Stimulated activated CD8-positive, alpha-beta memory T cell treated with anti-CD3 and anti-CD28 coated beads, Interleukin-4, amount 100 ng/mL, for 48 hours (primary cell): ENCODE measurements around the gene TBC1D8.

ENCODE experiments used
- DNase-seq: peaks from one replicate; pipeline ENCODE4 v3.0.0-alpha.2; 2020

The TBC1D8 gene

DNA sequence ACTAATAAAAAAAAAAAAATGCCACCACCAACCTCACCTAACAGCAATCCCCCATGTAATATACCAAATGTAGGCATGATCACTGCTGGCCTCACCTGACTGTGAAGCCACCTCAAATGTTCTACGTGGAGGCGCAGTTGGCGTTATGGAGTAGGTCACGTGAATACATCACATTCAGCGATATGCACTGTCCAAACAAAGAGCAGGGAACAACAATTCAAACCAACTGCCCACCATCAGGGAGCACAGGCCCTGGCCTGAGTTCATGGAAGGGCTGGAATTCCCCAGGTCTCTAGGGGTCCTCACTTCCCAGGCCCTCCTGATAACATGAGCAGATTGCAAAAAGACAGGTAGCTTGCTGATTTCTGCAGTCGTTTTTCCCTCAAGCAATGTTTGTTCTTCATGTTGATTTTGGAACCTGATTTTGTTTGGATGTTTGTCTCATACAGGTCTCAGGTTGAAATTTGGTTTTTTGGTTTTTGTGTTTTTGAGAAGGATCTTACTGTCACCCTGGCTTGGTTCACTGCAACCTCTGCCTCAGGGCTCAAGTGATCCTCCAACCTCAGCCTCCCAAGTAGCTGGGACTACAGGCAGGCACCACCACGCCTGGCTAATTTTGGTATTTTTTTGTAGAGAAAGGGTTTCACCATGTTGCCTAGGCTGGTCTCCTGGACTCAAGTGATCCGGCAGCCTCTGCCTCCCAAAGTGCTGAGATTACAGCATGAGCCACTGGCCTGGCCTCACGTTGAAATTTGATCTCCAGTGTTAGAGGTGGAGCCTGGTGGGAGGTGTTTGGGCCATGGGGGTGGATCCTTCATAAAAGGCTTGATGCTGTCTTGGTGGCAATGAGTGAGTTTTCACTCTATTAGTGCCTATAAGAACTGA lies 15.5 kb downstream of the TBC1D8 start:
- no peak for DNase-seq

DNA sequence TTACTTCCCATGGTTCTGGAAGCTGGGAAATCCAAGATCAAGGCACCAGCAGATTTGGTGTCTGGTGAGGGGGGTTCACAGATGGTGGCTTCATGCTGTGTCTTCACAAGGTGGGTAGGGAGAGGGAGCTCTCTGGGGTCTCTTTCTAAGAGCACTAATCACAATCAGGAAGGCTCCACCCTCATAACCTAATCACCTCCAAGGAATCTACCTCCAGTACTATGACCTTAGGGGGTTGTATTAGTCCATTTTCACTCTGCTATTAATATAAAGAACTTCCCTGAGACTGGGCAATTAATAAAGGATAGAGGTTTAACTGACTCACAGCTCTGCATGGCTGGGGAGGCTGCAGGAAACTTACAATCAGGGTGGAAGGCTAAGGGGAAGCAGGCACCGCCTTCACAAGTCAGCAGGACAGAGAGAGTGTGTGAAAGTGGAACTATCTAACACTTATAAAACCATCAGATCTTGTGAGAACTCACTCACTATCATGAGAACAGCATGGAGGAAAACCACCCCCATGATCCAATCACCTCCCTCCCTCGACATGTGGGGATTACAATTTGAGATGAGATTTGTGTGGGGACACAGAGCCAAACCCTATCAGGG lies 17.6 kb downstream of the TBC1D8 start:
- no peak for DNase-seq

DNA sequence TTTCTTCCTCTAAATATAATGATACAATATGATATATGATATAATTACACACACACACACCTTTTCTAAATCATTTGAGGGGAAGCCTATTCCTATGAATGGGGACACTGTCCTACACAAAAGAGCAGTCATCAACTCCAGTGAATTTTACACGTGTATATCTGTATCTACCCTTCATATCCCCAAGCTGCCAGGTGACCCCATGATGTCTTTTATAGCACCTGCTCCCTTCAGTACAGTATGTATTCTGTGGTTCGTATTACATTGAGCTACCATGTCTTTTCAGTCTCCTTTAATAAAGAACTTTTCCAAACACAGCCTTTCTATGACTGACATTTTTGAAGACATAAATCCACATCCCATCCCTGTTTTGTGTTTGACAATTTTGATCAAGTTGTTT lies 19.0 kb downstream of the TBC1D8 start:
- no peak for DNase-seq

- no peak for DNase-seq
These were observed 21.1 kb downstream of the TBC1D8 start for GRCh38 chr2:101130081-101130480.

- no peak for DNase-seq
These were observed 23.7 kb downstream of the TBC1D8 start for GRCh38 chr2:101127319-101128056.

DNA sequence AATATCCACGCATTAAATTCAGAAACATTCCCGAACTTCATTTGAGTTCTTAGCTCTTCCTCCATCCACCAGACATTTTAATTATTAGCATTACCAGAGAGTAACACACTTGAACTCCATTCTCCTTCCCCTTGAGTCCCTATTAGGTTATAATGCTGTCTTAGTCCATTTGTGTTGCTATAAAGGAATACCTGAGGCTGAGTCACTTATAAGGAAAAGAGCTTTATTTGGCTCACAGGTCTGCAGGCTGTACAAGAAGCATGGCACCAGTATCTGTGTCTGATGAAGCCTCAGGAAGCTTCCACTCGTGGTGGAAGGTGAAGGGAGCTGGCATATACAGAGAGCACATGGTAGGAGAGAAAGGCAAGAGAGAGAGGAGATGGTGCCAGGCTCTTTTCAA lies 25.4 kb downstream of the TBC1D8 start:
- DNase-seq = no peak

- DNase-seq = no peak
These were observed 25.8 kb downstream of the TBC1D8 start for GRCh38 chr2:101125374-101125773.

DNA sequence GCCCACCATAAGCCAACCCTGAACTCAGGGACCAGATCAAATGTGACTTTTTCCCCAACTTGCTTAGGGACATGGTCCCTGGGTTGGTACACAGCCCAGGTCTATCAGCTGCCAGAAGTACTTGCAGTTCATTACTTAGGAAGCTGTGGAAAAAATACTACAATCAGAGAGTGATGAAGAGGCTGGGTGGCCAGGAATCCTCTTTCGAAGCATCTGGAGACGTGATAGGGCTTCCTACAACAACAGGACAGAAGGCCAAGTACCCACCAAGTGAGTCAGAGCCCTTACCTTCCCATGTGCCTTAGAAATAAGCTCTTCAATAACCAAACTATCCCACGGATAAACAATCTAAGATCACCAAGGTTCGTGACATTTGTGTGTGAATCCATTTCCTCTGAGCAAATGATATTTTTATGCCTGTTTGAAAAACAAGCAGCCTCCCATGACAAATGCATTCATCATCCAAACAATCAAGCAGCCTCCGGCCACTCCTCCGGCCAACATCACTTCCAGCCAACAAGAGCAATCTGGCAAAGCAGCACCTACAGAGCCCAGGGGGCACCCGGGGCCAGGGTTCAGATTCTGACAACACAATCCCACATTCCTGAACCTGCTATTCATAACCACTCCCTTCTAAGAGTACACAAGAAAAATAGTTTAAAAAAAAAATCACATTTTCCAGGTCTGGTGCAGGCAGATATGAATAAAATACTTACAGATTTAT lies 26.4 kb downstream of the TBC1D8 start:
- no peak for DNase-seq

- no peak for DNase-seq
These were observed 27.2 kb downstream of the TBC1D8 start for GRCh38 chr2:101123795-101124471.

GRCh38 chr2:101121174-101121573 lies 30.0 kb downstream of the TBC1D8 start:
- DNase-seq = no peak

- DNase-seq = no peak
These were observed 30.8 kb downstream of the TBC1D8 start for GRCh38 chr2:101120124-101120996.

DNA sequence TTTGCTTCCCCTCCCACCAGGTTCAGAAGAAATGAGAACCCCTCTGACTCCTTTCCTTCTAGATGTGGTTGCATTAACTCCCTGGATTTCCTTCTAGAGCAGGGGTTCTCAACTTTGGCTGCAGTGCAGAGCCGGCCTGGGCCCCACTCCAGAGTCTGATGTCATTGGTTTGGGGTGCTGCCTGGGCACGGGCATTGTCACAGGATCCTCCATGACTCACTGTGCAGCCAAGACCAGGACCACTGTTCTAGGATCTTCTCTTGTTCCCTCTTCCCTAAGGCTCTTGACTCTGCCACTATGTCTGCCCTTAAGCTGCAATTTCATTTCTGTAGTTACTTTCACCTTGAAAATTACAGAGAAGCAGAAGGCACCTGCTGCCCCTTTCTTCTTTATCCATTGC lies 31.8 kb downstream of the TBC1D8 start:
- DNase-seq = no peak

GRCh38 chr2:101116841-101117552 lies 34.2 kb downstream of the TBC1D8 start:
- DNase-seq = no peak

GRCh38 chr2:101116348-101116747 lies 34.8 kb downstream of the TBC1D8 start:
- DNase-seq = no peak

GRCh38 chr2:101115664-101116063 lies 35.5 kb downstream of the TBC1D8 start:
- no peak for DNase-seq

DNA sequence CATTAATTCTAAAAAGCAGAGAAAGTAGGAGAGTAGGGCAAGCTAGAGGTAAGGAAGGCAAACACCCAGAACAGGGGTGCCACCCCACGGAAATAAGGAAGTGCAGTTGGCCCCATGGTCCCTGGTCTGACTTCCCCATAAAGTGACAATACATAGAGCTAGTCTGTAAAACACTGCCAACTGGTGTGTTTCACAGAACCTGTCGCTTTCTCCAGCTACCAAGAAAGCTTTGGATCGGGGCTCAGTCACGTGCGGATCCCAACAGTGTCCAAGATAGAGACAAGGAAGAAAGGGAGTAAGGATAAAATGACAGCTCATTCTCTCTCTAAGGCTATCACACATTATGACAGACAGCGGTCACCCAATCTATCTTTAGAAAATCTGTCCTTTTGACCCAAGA lies 36.4 kb downstream of the TBC1D8 start:
- no peak for DNase-seq

- no peak for DNase-seq
These were observed 36.9 kb downstream of the TBC1D8 start for GRCh38 chr2:101114268-101114783.

GRCh38 chr2:101113441-101114267 lies 37.5 kb downstream of the TBC1D8 start:
- no peak for DNase-seq

DNA sequence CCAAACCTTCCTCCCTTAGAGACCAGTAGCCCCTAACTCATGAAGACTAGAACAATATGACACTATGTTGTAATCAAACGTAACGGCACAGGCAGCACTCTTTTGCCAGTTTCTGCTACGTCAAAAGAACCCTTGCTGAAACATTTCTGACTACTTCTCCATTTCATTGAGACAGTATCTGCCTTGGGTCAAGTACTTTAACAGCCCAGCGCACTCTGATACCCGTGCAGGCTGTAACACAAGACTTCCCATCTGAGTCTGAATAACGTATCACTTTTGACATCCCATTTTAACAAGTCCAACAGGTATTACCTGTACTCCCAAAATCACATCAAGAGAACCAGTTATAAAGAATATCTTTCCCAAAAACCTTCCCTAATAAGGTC lies 38.4 kb downstream of the TBC1D8 start:
- no peak for DNase-seq
